GM19099 (cell line): ENCODE measurements around the gene CYP27B1.

Experiments
- POLR2A ChIP-seq: IDR thresholded peaks from 3 replicates; pipeline ENCODE4 v1.6.1; 2011; ENCODE audit warnings: low read depth; ENCODE audit not compliant: insufficient read length; ENCODE audit errors: extremely low read depth

CYP27B1 gene

DNA sequence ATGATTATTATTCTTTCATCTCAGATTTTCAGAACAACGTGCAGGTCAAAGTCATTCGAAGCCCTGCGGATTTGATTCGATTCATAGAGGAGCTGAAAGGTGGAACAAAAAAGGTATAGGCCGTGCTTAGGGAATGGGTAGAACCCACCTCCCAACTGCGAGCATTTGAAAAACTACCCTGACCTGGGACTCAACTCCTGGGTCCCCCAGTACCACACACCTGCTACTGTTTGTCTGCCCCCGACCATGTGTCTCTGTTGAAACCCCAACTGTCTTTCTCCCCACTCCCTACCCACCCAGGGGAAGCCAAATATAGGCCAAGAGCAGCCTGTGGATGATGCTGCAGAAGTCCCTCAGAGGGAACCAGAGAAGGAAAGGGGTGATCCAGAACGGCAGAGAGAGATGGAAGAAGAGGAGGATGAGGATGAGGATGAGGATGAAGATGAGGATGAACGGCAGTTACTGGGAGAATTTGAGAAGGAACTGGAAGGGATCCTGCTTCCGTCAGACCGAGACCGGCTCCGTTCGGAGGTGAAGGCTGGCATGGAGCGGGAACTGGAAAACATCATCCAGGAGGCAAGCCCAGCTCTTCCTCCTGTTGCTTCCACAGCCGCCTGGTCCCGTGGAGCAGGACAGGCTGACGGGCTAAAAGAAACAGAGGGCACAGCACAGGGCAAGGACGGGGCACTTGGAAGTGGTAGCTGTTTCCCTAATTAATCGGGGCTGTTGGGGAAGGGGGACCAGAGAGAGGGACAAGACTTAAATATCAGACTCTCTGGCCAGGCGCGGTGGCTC, 48.8 kb downstream of the CYP27B1 start:
- TF ChIP-seq POLR2A = no peak

DNA sequence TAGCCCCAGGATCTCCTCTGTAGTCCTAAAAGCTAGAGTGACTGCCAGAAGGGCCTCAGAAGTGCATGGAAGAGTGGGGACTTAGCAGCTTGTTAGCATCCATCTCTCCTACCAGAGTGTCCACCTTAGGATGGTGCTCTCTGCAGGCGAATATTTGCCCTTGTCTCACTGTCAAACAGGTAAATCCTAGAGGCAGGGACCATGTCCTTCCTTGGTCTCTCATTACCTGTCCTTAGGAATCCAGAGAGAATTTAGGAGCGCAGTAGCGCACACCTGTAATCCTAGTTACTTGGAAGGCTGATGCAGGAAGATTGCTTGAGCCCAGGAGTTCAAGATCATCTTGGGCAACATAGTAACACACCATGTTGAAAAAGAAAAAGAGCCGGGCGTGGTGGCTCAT, 49.7 kb downstream of the CYP27B1 start:
- no peak for TF ChIP-seq POLR2A

DNA sequence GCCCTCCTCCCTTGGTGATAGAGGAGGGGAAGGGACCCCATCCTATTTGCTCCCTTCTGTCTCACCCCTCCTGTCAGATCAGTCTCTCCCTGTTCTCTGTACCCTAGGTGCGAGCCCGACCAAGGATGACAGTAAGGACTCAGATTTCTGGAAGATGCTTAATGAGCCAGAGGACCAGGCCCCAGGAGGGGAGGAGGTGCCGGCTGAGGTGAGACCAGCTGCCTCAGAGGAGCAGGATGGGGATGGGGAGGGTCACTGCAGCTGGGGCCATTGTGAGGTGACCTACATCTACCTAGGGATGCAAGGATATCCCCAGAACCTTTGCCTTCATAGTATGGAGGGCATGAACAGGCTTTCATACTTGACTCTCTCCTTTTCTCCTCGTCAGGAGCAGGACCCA, 50.6 kb downstream of the CYP27B1 start:
- TF ChIP-seq POLR2A = no peak

DNA sequence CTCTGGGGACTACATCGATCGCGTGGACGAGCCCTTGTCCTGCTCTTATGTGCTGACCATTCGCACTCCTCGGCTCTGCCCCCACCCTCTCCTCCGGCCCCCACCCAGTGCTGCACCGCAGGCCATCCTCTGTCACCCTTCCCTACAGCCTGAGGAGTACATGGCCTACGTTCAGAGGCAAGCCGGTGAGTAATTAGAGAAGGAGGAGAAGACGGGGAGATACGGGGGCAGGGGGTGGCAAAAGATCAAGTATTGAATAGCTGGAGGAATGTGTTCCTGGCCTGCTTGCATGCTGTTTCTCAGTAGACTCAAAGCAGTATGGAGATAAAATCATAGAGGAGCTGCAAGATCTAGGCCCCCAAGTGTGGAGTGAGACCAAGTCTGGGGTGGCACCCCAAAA, 51.1 kb downstream of the CYP27B1 start:
- no peak for TF ChIP-seq POLR2A

DNA sequence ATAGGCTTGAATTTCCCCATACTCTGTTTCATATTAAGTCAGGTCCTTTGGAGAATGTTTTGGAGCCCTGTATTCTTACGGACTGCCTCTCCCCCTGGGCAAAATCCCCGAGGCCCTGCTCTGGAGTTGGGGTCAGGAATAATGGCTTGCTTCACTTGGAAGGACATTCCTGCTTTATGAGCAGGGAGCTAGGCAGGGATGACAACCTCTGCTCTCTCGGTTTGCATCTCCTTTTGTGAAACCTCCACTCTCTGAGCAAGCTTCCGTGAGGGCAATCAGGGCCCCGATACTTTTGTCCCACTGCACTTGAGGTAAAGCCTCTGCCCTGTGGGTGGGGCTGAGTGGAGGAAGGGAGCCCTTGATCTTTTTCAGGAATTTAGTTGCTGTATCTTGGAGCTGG, 53.7 kb downstream of the CYP27B1 start:
- no peak for TF ChIP-seq POLR2A

DNA sequence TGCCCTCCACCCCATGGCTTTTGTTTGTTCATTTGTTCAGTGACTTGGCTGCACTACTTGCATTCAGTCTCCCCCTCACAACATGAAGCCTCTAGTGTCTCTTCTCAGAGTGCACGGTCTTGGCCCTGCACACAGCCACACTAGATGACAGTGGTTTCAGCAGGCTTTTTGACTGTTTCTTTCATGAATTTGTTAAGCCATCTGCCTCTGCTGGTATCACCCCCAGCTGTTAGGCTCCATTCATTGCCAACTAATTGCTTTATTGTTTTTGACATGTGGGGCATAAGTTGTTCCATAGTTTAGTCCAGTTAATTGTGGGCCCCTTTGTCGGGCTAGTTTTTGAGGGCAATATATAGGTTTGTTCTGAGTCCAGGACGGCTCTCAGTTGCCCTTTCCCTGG, 54.2 kb downstream of the CYP27B1 start:
- TF ChIP-seq POLR2A = no peak
